ENCODE data around the gene KCNQ1OT1. TPM values are rescaled to one million over a fixed set of nuclear protein-coding genes. Genes with fewer than 3 reads are reported as not detected.

Gene KCNQ1OT1
- total RNA-seq, 1 donor from 2014 or later = 2.3 TPM

- Histone ChIP-seq H3K79me2 (ENCODE audit: low read depth) (no peaks in the 10 kb centered on the region), H3F3A (ENCODE audit: low read depth) (no peaks in the 10 kb centered on the region), H3K9ac (no peak overlapping the region), H3K36me3 (no peaks in the 10 kb centered on the region), H3K4me2 (no peak overlapping the region), H3K4me1 (no peaks in the 10 kb centered on the region), H3K27me3 (peaks cover 43% of the 10 kb centered on the region), H2AFZ (replicated peaks) (no peak overlapping the region), H3K4me3 (no peak overlapping the region), H3K9me3 (ENCODE audit: low read depth) (no peaks in the 10 kb centered on the region), H3K27ac (no peak overlapping the region), H4K20me1 (ENCODE audit: low read depth) (no peaks in the 10 kb centered on the region)
- Mint-ChIP-seq H3K36me3 (no peaks in the 10 kb centered on the region), H3K27ac (no peak overlapping the region), H3K4me3 (no peak overlapping the region), H3K9me3 (peaks cover 2% of the 10 kb centered on the region), H3K27me3 (ENCODE audit: insufficient read depth, low read depth) (peaks cover 29% of the 10 kb centered on the region), H3K4me1 (peaks cover 37% of the 10 kb centered on the region)
- DNase-seq (ENCODE audit: low spot score) = no peak
- TF ChIP-seq EZH2 (IDR thresholded peaks at IDR 0.05) (no peak), EZH2phosphoT487 (IDR thresholded peaks at IDR 0.05) (no peak), CTCF (IDR thresholded peaks at IDR 0.05) (no peak)
Observed at GRCh38 chr11:2728663-2729332, 29.0 kb upstream of the KCNQ1OT1 start.

- no peaks in the 10 kb centered on the region for H3K4me1 ChIP-seq
- DNase-seq (ENCODE audit: low spot score) = no peak
- peak overlapping the region; percentile 15 for H3K27ac Mint-ChIP-seq
- no peaks in the 10 kb centered on the region for H3F3A ChIP-seq (ENCODE audit: low read depth)
- no peaks in the 10 kb centered on the region for H4K20me1 ChIP-seq (ENCODE audit: low read depth)
- H3K36me3 Mint-ChIP-seq = no peaks in the 10 kb centered on the region
- H3K9me3 ChIP-seq (ENCODE audit: low read depth) = no peaks in the 10 kb centered on the region
- H3K9ac ChIP-seq = no peak overlapping the region
- TF ChIP-seq EZH2phosphoT487 (IDR thresholded peaks at IDR 0.05) = no peak
- no peak for TF ChIP-seq EZH2 (IDR thresholded peaks at IDR 0.05)
- no peak for TF ChIP-seq CTCF (IDR thresholded peaks at IDR 0.05)
- H3K79me2 ChIP-seq (ENCODE audit: low read depth) = no peaks in the 10 kb centered on the region
- peaks cover 29% of the 10 kb centered on the region for H3K27me3 Mint-ChIP-seq (ENCODE audit: insufficient read depth, low read depth)
- no peak overlapping the region for H2AFZ ChIP-seq (replicated peaks)
- H3K4me3 Mint-ChIP-seq = no peak overlapping the region
- H3K4me3 ChIP-seq = no peak overlapping the region
- H3K4me2 ChIP-seq = no peak overlapping the region
- H3K27me3 ChIP-seq = peaks cover 49% of the 10 kb centered on the region
- H3K36me3 ChIP-seq = no peaks in the 10 kb centered on the region
- H3K27ac ChIP-seq = no peak overlapping the region
- H3K9me3 Mint-ChIP-seq = peaks cover under 1% of the 10 kb centered on the region
- H3K4me1 Mint-ChIP-seq = peaks cover 34% of the 10 kb centered on the region
Observed at GRCh38 chr11:2728128-2728662, 28.4 kb upstream of the KCNQ1OT1 start.

- Mint-ChIP-seq H3K4me1 (peaks cover 39% of the 10 kb centered on the region), H3K27ac (peak overlapping the region; percentile 63), H3K4me3 (no peak overlapping the region), H3K9me3 (no peaks in the 10 kb centered on the region), H3K27me3 (ENCODE audit: insufficient read depth, low read depth) (peaks cover 32% of the 10 kb centered on the region), H3K36me3 (no peaks in the 10 kb centered on the region)
- no peak for TF ChIP-seq EZH2 (IDR thresholded peaks at IDR 0.05)
- no peak for TF ChIP-seq EZH2phosphoT487 (IDR thresholded peaks at IDR 0.05)
- no peak for TF ChIP-seq CTCF (IDR thresholded peaks at IDR 0.05)
- Histone ChIP-seq H3K27me3 (peaks cover 61% of the 10 kb centered on the region), H3K36me3 (no peaks in the 10 kb centered on the region), H3K4me1 (peaks cover 6% of the 10 kb centered on the region), H4K20me1 (ENCODE audit: low read depth) (no peaks in the 10 kb centered on the region), H3K4me2 (no peak overlapping the region), H3K27ac (no peak overlapping the region), H3K9me3 (ENCODE audit: low read depth) (no peaks in the 10 kb centered on the region), H3F3A (ENCODE audit: low read depth) (peaks cover 1% of the 10 kb centered on the region), H3K4me3 (no peak overlapping the region), H3K79me2 (ENCODE audit: low read depth) (no peaks in the 10 kb centered on the region), H2AFZ (replicated peaks) (no peak overlapping the region), H3K9ac (no peak overlapping the region)
- DNase-seq (ENCODE audit: low spot score) = no peak
Observed at GRCh38 chr11:2726964-2727363, 27.2 kb upstream of the KCNQ1OT1 start.
